AG04450 (cell line): ENCODE results near the gene FDXR. TPM values are rescaled to one million over a fixed set of nuclear protein-coding genes. Genes with fewer than 3 reads are reported as not detected.
"Not testable (repeated sequence)": the region's sequence is repeated elsewhere in the genome, so short reads cannot be mapped to it uniquely, and the experiment has no call there.

Experiments
- CTCF ChIA-PET: fragments of 300-600, 350-600 bp; formaldehyde crosslinking; extraction: SDS; loops from one replicate; lab custom pipeline; 2022; ENCODE audit warnings: antibody characterized with exemption, inconsistent platforms; lab: Charles Lee
- POLR2A ChIA-PET: fragments of 350-600 bp; formaldehyde crosslinking; extraction: SDS; loops from one replicate; lab custom pipeline; 2021; ENCODE audit warnings: antibody characterized with exemption, inconsistent platforms; lab: Yijun Ruan, JAX
- DNase-seq: peaks from one replicate; pipeline ENCODE4 v3.0.0-alpha.2; 2011; ENCODE audit warnings: low read depth, low spot score
- H3K27ac ChIP-seq: one replicate; pipeline ENCODE4 v1.5.1; 2012; ENCODE audit warnings: low read depth, low read length, control low read depth
- H3K27me3 ChIP-seq: one replicate; pipeline ENCODE4 v1.6.0; 2012; ENCODE audit warnings: low read length; ENCODE audit not compliant: control insufficient read depth, insufficient read depth
- H3K4me3 ChIP-seq: 2 replicates; pipeline ENCODE4 v1.5.1; 2011; ENCODE audit warnings: mild to moderate bottlenecking, low read depth, low read length, control low read depth
- H3K9me3 ChIP-seq: 2 replicates; pipeline ENCODE4 v1.5.1; 2012; ENCODE audit warnings: low read length; ENCODE audit not compliant: control insufficient read depth, insufficient read depth
- polyA plus RNA-seq: library from polyadenylated mRNA; depleted of rRNA; stranded (reverse); fragments of >200 nt; gene quantifications from 2 replicates; pipeline ENCODE4 v1.2.3, GENCODE V29; 2011
- TF ChIP-seq, protein P1 (sequence below): IDR thresholded peaks from 2 replicates; pipeline ENCODE4 v1.5.1; 2011; ENCODE audit warnings: low read depth, low read length, control low read depth, inconsistent platforms

The FDXR gene
- polyA plus RNA-seq, 1 experiment: 23.0 TPM

- Histone ChIP-seq H3K27ac (no peak overlapping the region), H3K9me3 (no peaks in the 10 kb centered on the region; the same call in 1 of the 2 replicates), H3K4me3 (peak overlapping the region; percentile 91), H3K27me3 (no peaks in the 10 kb centered on the region)
- ChIA-PET CTCF (interaction anchor here (0.6 to 3.2 kb wide), 3 partner anchors 9 to 107 kb away, joined by 3 to 14 read pairs (median 6); no protein-coding TSS in a partner anchor), POLR2A (no interaction called here)
- TF ChIP-seq, protein P1, sequence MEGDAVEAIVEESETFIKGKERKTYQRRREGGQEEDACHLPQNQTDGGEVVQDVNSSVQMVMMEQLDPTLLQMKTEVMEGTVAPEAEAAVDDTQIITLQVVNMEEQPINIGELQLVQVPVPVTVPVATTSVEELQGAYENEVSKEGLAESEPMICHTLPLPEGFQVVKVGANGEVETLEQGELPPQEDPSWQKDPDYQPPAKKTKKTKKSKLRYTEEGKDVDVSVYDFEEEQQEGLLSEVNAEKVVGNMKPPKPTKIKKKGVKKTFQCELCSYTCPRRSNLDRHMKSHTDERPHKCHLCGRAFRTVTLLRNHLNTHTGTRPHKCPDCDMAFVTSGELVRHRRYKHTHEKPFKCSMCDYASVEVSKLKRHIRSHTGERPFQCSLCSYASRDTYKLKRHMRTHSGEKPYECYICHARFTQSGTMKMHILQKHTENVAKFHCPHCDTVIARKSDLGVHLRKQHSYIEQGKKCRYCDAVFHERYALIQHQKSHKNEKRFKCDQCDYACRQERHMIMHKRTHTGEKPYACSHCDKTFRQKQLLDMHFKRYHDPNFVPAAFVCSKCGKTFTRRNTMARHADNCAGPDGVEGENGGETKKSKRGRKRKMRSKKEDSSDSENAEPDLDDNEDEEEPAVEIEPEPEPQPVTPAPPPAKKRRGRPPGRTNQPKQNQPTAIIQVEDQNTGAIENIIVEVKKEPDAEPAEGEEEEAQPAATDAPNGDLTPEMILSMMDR: no peak
- no peak for DNase-seq
Measured at GRCh38 chr17:74871356-74872076, 1.3 kb downstream of the FDXR start.

DNA sequence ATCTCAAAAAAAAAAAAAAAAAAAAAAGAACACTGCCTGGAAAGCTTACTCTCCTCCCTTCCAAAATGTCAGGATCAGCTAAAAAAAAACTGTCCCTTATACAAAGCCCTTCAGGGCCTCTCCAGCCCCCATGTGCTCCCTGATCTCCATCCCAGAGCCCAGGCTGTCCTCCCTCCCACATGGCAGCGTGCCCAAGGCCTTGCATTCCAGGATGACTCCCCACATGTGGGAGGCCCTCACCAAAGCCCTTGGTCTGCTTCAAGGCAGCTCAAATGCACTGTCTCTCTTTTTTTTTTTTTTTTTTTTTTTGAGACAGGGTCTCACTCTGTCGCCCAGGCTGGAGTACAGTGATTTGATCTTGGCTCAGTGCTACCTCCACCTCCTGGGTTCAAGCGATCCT is 2.3 kb downstream of the FDXR start:
- CTCF ChIA-PET: interaction anchor here (0.7 to 3.2 kb wide), 4 partner anchors 8 to 79 kb away, joined by 3 to 14 read pairs (median 4); no protein-coding TSS in a partner anchor
- POLR2A ChIA-PET: interaction anchor here (0.9 to 1.4 kb wide), 2 partner anchors 9 to 30 kb away, joined by 3 to 7 read pairs; no protein-coding TSS in a partner anchor

DNA sequence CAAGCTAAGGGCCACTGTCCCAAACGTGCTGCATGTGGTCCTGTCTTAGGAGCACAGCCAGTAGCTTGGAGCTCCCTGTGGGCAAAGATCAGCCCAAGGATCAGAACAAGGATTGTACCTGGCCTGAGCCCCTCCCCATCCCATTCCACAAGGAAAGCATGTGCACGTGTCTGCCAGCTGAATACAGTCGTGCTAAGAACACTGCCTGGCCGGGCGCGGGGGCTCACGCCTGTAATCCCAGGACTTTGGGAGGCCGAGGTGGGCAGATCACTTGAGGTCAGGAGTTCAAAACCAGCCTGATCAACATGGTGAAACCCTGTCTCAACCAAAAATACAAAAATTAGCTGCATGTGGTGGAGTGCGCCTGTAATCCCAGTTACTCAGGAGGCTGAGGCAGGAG is 2.8 kb downstream of the FDXR start:
- DNase-seq, H3K4me3 ChIP-seq, H3K9me3 ChIP-seq, H3K27me3 ChIP-seq, H3K27ac ChIP-seq: not testable (repeated sequence)
- ChIA-PET CTCF (interaction anchor here (0.6 to 3.2 kb wide), 6 partner anchors 8 to 188 kb away, joined by 3 to 14 read pairs (median 3); no protein-coding TSS in a partner anchor), POLR2A (interaction anchor here (0.6 to 1.4 kb wide), 3 partner anchors 8 to 29 kb away, joined by 3 to 7 read pairs (median 3); no protein-coding TSS in a partner anchor)

More for the DNA sequence above, 2.3 kb downstream of the FDXR start:
- Histone ChIP-seq H3K9me3 (no peaks in the 10 kb centered on the region; the same call in 1 of the 2 replicates), H3K4me3 (no peak overlapping the region), H3K27me3 (no peaks in the 10 kb centered on the region), H3K27ac (no peak overlapping the region)
- TF ChIP-seq, protein P1: no peak
- DNase-seq: no peak

DNA sequence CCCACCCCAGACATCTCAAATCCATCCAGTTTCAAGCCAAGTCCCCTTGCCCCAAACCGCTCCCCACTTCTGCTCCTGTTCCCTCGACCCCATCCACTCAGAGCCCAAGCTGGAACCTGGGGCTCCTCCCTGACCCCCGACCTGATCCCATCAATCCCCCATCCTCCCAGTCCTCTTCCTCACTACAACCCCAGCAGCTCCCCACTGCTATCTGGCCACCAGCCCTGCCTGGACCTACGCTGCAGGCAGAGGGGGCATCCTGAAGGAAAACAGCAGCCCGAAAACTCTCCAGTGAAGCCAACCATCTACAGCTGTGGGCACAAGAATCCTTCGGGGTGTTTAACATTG is 3.9 kb downstream of the FDXR start:
- TF ChIP-seq, protein P1: no peak
- Histone ChIP-seq H3K27me3 (no peaks in the 10 kb centered on the region), H3K4me3 (no peak overlapping the region), H3K9me3 (no peaks in the 10 kb centered on the region; the same call in 1 of the 2 replicates), H3K27ac (no peak overlapping the region)
- no peak for DNase-seq
- ChIA-PET CTCF (interaction anchor here (0.7 to 8.5 kb wide), 2 partner anchors 77 to 124 kb away, joined by 6 to 198 read pairs; no protein-coding TSS in a partner anchor), POLR2A (no interaction called here)

DNA sequence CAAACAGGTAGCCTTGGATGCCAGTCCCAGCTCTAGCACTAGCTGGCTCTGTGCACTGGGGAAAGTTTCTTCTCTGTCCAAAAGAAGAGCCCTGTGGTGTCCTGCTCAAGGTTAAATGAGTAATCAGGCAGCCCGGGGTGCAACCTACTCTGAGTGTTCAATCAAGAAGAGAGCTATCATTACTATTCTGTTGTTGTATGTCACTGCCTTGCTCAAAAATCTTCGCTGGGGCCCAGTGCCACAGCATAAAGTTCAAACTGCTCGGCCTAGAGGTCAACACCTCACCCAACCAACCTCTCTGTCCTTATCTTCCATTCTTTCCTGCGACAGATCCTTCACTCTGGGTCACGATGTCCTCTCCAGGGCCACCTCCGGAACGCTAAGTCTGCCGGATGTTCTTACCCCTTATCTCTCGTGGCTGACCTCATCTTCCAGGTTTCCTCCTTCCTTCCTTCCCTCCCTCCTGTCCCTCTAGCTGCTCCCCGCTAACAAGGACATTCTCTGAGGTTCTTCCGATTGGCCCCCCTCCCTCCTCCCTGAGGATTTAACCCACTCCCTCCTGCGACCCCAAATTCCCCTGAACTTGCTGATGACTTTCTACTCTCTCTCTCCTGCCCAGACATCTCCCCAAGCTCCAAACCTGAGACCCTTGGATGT is 4.4 kb downstream of the FDXR start:
- Histone ChIP-seq H3K4me3 (no peak overlapping the region), H3K27me3 (no peaks in the 10 kb centered on the region), H3K9me3 (no peaks in the 10 kb centered on the region; the same call in 1 of the 2 replicates), H3K27ac (no peak overlapping the region)
- POLR2A ChIA-PET: no interaction called here
- CTCF ChIA-PET: interaction anchor here (0.7 to 8.5 kb wide), 2 partner anchors 77 to 123 kb away, joined by 6 to 198 read pairs; no protein-coding TSS in a partner anchor
- TF ChIP-seq, protein P1: no peak
- DNase-seq: no peak
